Measurements from ENCODE around the gene TRPV4.

DNA sequence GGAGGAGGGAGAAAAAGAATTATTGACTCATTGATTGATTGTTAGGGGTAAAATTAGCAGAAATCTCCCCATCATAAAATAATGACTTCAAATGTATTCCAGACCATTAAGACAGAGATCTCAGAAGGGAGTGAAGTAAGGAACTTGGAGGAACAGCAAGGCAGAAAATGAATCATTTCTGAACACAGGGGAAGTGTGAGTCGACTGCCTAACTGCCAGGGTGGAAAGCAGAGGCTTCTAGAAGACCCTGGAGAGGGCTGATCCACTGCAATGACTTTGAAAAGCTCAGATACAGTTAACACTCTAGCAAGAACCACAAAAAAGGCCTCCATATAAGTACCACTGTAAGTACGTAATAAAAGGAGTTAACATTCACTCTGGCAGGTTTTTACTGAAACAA, 37.5 kb upstream of the TRPV4 start:
- no peak for TF ChIP-seq ZNF219 (CRISPR knock-in tag; IDR thresholded peaks at IDR 0.05; ENCODE audit: borderline replicate concordance)
- TF ChIP-seq JUN (CRISPR knock-in tag; IDR thresholded peaks at IDR 0.05): no peak
- TF ChIP-seq, protein P1, sequence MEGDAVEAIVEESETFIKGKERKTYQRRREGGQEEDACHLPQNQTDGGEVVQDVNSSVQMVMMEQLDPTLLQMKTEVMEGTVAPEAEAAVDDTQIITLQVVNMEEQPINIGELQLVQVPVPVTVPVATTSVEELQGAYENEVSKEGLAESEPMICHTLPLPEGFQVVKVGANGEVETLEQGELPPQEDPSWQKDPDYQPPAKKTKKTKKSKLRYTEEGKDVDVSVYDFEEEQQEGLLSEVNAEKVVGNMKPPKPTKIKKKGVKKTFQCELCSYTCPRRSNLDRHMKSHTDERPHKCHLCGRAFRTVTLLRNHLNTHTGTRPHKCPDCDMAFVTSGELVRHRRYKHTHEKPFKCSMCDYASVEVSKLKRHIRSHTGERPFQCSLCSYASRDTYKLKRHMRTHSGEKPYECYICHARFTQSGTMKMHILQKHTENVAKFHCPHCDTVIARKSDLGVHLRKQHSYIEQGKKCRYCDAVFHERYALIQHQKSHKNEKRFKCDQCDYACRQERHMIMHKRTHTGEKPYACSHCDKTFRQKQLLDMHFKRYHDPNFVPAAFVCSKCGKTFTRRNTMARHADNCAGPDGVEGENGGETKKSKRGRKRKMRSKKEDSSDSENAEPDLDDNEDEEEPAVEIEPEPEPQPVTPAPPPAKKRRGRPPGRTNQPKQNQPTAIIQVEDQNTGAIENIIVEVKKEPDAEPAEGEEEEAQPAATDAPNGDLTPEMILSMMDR (IDR thresholded peaks at IDR 0.05): no peak
- no peak for TF ChIP-seq TEAD4 (CRISPR knock-in tag; IDR thresholded peaks at IDR 0.05)
- no peak for TF ChIP-seq KAT7 (CRISPR knock-in tag; IDR thresholded peaks at IDR 0.05; ENCODE audit: borderline replicate concordance)
- TF ChIP-seq, protein P2, sequence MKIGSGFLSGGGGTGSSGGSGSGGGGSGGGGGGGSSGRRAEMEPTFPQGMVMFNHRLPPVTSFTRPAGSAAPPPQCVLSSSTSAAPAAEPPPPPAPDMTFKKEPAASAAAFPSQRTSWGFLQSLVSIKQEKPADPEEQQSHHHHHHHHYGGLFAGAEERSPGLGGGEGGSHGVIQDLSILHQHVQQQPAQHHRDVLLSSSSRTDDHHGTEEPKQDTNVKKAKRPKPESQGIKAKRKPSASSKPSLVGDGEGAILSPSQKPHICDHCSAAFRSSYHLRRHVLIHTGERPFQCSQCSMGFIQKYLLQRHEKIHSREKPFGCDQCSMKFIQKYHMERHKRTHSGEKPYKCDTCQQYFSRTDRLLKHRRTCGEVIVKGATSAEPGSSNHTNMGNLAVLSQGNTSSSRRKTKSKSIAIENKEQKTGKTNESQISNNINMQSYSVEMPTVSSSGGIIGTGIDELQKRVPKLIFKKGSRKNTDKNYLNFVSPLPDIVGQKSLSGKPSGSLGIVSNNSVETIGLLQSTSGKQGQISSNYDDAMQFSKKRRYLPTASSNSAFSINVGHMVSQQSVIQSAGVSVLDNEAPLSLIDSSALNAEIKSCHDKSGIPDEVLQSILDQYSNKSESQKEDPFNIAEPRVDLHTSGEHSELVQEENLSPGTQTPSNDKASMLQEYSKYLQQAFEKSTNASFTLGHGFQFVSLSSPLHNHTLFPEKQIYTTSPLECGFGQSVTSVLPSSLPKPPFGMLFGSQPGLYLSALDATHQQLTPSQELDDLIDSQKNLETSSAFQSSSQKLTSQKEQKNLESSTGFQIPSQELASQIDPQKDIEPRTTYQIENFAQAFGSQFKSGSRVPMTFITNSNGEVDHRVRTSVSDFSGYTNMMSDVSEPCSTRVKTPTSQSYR (CRISPR knock-in tag; IDR thresholded peaks at IDR 0.05): no peak
- TF ChIP-seq, protein P3, sequence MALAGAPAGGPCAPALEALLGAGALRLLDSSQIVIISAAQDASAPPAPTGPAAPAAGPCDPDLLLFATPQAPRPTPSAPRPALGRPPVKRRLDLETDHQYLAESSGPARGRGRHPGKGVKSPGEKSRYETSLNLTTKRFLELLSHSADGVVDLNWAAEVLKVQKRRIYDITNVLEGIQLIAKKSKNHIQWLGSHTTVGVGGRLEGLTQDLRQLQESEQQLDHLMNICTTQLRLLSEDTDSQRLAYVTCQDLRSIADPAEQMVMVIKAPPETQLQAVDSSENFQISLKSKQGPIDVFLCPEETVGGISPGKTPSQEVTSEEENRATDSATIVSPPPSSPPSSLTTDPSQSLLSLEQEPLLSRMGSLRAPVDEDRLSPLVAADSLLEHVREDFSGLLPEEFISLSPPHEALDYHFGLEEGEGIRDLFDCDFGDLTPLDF (CRISPR knock-in tag; IDR thresholded peaks at IDR 0.05): no peak
- TF ChIP-seq CBFB (CRISPR knock-in tag; IDR thresholded peaks at IDR 0.05; ENCODE audit: low read depth): no peak
